HG03469 (cell line): Measurements from ENCODE around the gene HUS1B.
"Not testable (repeated sequence)": the region's sequence is repeated elsewhere in the genome, so short reads cannot be mapped to it uniquely, and the experiment has no call there.

ENCODE experiments used
- ATAC-seq: cut with Tn5 transposase; IDR thresholded peaks from one replicate; pipeline ENCODE4 v1.9.1; 2021; ENCODE audit warnings: mild to moderate bottlenecking, moderate library complexity, moderate number of reproducible peaks; ENCODE audit not compliant: unreplicated experiment

HUS1B gene

GRCh38 chr6:656460-657252 is at the start of gene HUS1B:
Gene HUS1B (minus strand): TSS chr6:657100. CDS start chr6:656944, 156 bp downstream.
- ATAC-seq: no peak

- no peak for ATAC-seq
Measured at GRCh38 chr6:706146-706545, 49.2 kb upstream of the HUS1B start.

GRCh38 chr6:705047-705446 is 48.1 kb upstream of the HUS1B start:
- ATAC-seq: no peak

DNA sequence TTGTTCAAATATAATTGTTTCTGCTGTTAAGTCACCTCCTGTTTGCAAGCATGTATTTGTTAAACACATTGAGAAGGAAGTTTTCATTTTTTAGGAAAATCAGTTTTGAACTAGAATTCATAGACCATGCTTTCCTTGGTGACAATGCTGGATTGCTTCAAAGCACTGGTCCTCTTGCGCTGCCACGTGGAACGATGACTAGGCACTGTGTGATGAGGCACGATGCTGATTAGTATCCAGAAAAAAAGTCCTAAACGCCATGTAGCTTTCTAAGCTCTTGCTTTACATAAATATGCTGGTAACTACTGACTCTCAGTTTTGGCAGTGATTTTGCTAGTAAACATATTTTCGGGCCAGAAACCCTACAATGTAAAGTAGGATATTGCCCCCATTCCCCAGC is 47.1 kb upstream of the HUS1B start:
- ATAC-seq: no peak

DNA sequence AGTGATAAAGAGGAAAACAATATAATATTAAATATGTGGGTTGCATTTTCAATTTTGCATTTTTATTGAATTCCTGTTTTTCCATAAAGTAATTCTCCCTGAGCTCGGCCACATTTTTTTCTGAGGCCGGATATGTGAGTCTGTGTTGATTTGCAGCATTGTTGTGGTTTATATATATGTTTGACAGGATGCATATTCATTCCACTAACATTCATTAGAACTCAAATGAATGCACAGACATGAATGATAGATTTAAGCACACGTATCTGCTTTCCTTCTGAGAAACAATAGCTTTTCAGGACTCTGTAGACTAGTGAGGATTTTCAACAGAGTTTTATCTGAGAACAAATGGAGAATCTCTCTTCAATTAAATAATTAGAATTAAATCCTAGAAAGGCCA is 46.7 kb upstream of the HUS1B start:
- ATAC-seq: no peak

DNA sequence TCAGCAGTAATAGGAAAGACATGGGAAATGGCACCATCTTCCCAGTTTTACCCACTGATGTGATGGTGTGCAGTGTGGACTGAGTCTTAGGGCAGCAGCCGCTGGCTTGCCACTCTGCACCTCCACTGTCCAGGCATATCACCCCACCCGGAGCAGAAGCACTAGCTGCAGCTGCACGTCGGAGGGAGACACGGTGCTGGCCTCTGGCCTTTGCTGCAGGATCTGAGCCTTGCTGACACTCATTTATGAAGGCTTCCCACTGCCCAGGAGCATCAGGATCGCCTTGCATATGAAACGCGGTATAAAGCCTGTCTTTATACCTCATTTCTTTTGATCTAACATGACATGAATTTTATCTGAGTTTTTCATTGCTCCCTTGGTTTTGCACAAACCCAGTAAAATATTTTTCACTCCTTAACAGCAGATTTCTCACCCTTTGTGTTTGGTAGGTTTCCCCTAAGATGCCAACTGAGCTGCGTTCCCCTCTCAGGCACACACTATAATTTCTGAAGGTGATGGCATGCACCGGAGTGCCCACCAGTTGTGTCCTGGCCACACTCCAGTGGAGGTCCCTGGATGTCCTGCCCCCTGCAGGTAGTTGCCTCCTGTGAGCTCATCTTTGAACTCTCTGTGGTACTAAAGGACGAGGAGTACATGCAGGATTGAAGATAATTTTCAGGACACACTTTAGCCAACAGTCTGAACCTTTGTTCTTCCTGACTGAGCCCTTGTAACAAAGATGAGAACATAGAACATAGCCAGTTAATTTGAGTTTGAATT is 45.0 kb upstream of the HUS1B start:
- no peak for ATAC-seq

- ATAC-seq: no peak
Measured at GRCh38 chr6:701215-701614, 44.3 kb upstream of the HUS1B start.

GRCh38 chr6:700490-700889 is 43.6 kb upstream of the HUS1B start:
- no peak for ATAC-seq

- ATAC-seq: no peak
Measured at GRCh38 chr6:699319-699718, 42.4 kb upstream of the HUS1B start.

GRCh38 chr6:694431-695126 is 37.7 kb upstream of the HUS1B start:
- not testable (repeated sequence) for ATAC-seq

- no peak for ATAC-seq
Measured at GRCh38 chr6:693723-694009, 36.8 kb upstream of the HUS1B start.

- ATAC-seq: peak; percentile 78
Measured at GRCh38 chr6:692858-693722, 36.2 kb upstream of the HUS1B start, which contains the start of gene EXOC2. Gene EXOC2 (minus strand): TSS chr6:693139. CDS start chr6:637818, 55,321 bp downstream.

- peak; percentile 39 for ATAC-seq
Measured at GRCh38 chr6:692356-692851, 35.5 kb upstream of the HUS1B start.

- ATAC-seq: no peak
Measured at GRCh38 chr6:689223-689622, 32.3 kb upstream of the HUS1B start.

GRCh38 chr6:686497-686896 is 29.6 kb upstream of the HUS1B start:
- ATAC-seq: no peak

- ATAC-seq: peak; percentile 68
Measured at GRCh38 chr6:684831-685636, 28.1 kb upstream of the HUS1B start.

GRCh38 chr6:683742-684440 is 27.0 kb upstream of the HUS1B start:
- ATAC-seq: no peak

- ATAC-seq: no peak
Measured at GRCh38 chr6:680666-681340, 23.9 kb upstream of the HUS1B start.

DNA sequence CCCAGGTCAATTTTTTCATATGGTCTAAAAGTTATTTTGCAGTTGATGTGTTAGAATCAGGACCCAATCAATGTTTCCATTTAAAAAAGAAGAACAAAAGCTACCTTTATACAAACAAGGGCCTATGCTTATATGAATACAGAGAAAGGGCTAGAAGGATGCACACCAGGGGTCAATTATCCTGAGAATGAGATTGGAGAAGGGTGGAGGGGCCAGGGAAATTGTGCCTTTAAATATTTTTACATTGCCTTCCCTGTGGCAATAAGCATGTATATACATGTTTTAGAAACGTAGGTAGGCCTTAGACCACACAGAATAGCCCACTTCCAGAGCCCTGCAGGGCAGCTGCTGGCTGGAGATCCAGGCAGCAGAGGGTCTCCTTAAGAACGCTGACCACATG is 23.4 kb upstream of the HUS1B start:
- ATAC-seq: no peak
